Natural killer cell treated with Interleukin-12 subunit alpha and Interleukin-12 subunit beta and Interleukin-15 and Interleukin-18, amount 100 ng/mL, for 72 hours (primary cell): ENCODE measurements around the gene PNO1. TPM values are rescaled to one million over a fixed set of nuclear protein-coding genes. Genes with fewer than 3 reads are reported as not detected.

ENCODE experiments used
- ATAC-seq, 2 donors: fragments of 150-1000 bp; cut with Tn5 transposase in 1 of 2; sonication (Bioruptor Pico), chemical (Tn5 transposase) in 1 of 2; 2 replicates each; pipeline ENCODE4 v1.10.0; 2021
- DNase-seq: peaks from one replicate; pipeline ENCODE4 v3.0.0; 2022; ENCODE audit warnings: low spot score
- H3K27ac Mint-ChIP-seq, 2 donors: 1 replicate in 1 of 2; 2 replicates in 1 of 2; pipeline ENCODE4 v1.8.0; 2022; ENCODE audit warnings: mixed read lengths in 2 of 2, mild to moderate bottlenecking in 1 of 2, moderate library complexity in 1 of 2
- H3K27me3 Mint-ChIP-seq, 2 donors: 1 replicate in 1 of 2; 2 replicates in 1 of 2; pipeline ENCODE4 v1.8.0; 2022; ENCODE audit warnings: mixed read lengths in 2 of 2
- H3K36me3 Mint-ChIP-seq: one replicate; pipeline ENCODE4 v1.8.0; 2022; ENCODE audit warnings: mixed read lengths
- H3K4me1 Mint-ChIP-seq, 2 donors: 1 replicate in 1 of 2; 2 replicates in 1 of 2; pipeline ENCODE4 v1.8.0; 2022; ENCODE audit warnings: low read depth in 2 of 2, mixed read lengths in 2 of 2, mild to moderate bottlenecking in 1 of 2
- H3K4me3 Mint-ChIP-seq: one replicate; pipeline ENCODE4 v1.8.0; 2022; ENCODE audit warnings: mixed read lengths
- H3K9me3 Mint-ChIP-seq: 2 replicates; pipeline ENCODE4 v1.8.0; 2022; ENCODE audit warnings: mixed read lengths
- total RNA-seq, 2 donors: library from RNA; stranded (reverse); gene quantifications; one replicate each; pipeline ENCODE4 v1.2.3, GENCODE V29; 2022

PNO1 gene
- total RNA-seq, 2 donors from 2014 or later: 21.1 to 33.3 TPM

GRCh38 chr2:68134120-68134519, 23.6 kb upstream of the PNO1 start:
- Mint-ChIP-seq H3K36me3 (peaks cover 11% of the 10 kb centered on the region), H3K4me3 (no peak overlapping the region), H3K4me1 (peaks cover 0 to 5% of the 10 kb centered on the region in 2 donors), H3K27me3 (no peaks in the 10 kb centered on the region), H3K27ac (no peak overlapping the region), H3K9me3 (no peaks in the 10 kb centered on the region)
- DNase-seq (no peak), ATAC-seq (no peak)

GRCh38 chr2:68134554-68134953, 23.1 kb upstream of the PNO1 start:
- peaks cover 11% of the 10 kb centered on the region for H3K36me3 Mint-ChIP-seq

GRCh38 chr2:68135448-68136320, 22.0 kb upstream of the PNO1 start:
- DNase-seq (no peak), ATAC-seq (peak in 1 of 2 donors; percentile 24)
- Mint-ChIP-seq H3K9me3 (no peaks in the 10 kb centered on the region), H3K4me3 (no peak overlapping the region), H3K4me1 (peaks cover 0 to 5% of the 10 kb centered on the region in 2 donors), H3K27me3 (no peaks in the 10 kb centered on the region), H3K27ac (no peak overlapping the region), H3K36me3 (peaks cover 11% of the 10 kb centered on the region)

More at GRCh38 chr2:68134554-68134953, 23.1 kb upstream of the PNO1 start:
- no peak overlapping the region for H3K4me3 Mint-ChIP-seq
- H3K9me3 Mint-ChIP-seq: no peaks in the 10 kb centered on the region
- no peak for ATAC-seq
- no peaks in the 10 kb centered on the region for H3K27me3 Mint-ChIP-seq
- no peak for DNase-seq
- H3K27ac Mint-ChIP-seq: no peak overlapping the region
- H3K4me1 Mint-ChIP-seq: peaks cover 0 to 5% of the 10 kb centered on the region in 2 donors

- no peaks in the 10 kb centered on the region for H3K27me3 Mint-ChIP-seq
- H3K27ac Mint-ChIP-seq: no peak overlapping the region
- DNase-seq (no peak), ATAC-seq (no peak)
- no peaks in the 10 kb centered on the region for H3K36me3 Mint-ChIP-seq
- no peaks in the 10 kb centered on the region for H3K4me1 Mint-ChIP-seq
- no peaks in the 10 kb centered on the region for H3K9me3 Mint-ChIP-seq
- no peak overlapping the region for H3K4me3 Mint-ChIP-seq
Observed at GRCh38 chr2:68141875-68142274, 15.8 kb upstream of the PNO1 start.

- Mint-ChIP-seq H3K9me3 (no peaks in the 10 kb centered on the region), H3K4me3 (no peak overlapping the region), H3K36me3 (no peaks in the 10 kb centered on the region), H3K27ac (no peak overlapping the region), H3K4me1 (peaks cover 10 to 20% of the 10 kb centered on the region in 2 donors), H3K27me3 (no peaks in the 10 kb centered on the region)
- DNase-seq: no peak
- no peak for ATAC-seq
Observed at GRCh38 chr2:68151037-68151436, 6.7 kb upstream of the PNO1 start.

- no peaks in the 10 kb centered on the region for H3K27me3 Mint-ChIP-seq
- H3K27ac Mint-ChIP-seq: no peak overlapping the region
- peaks cover 19 to 33% of the 10 kb centered on the region in 2 donors for H3K4me1 Mint-ChIP-seq
Observed at GRCh38 chr2:68152681-68153347, 4.9 kb upstream of the PNO1 start.

GRCh38 chr2:68155618-68156017, 2.1 kb upstream of the PNO1 start:
- H3K27me3 Mint-ChIP-seq: no peaks in the 10 kb centered on the region
- H3K9me3 Mint-ChIP-seq: no peaks in the 10 kb centered on the region
- H3K36me3 Mint-ChIP-seq: peaks cover 15% of the 10 kb centered on the region
- ATAC-seq (no peak), DNase-seq (no peak)
- H3K27ac Mint-ChIP-seq: no peak overlapping the region
- H3K4me1 Mint-ChIP-seq: peaks cover 26 to 40% of the 10 kb centered on the region in 2 donors
- H3K4me3 Mint-ChIP-seq: no peak overlapping the region

More at GRCh38 chr2:68152681-68153347, 4.9 kb upstream of the PNO1 start:
- DNase-seq: no peak
- Mint-ChIP-seq H3K36me3 (peaks cover 2% of the 10 kb centered on the region), H3K4me3 (no peak overlapping the region), H3K9me3 (no peaks in the 10 kb centered on the region)
- ATAC-seq: no peak

GRCh38 chr2:68156419-68156818, 1.3 kb upstream of the PNO1 start:
- Mint-ChIP-seq H3K36me3 (peaks cover 23% of the 10 kb centered on the region), H3K27me3 (no peaks in the 10 kb centered on the region), H3K4me1 (peaks cover 21 to 39% of the 10 kb centered on the region in 2 donors), H3K4me3 (peak overlapping the region; percentile 100), H3K27ac (peak overlapping the region; percentile 97 to 100), H3K9me3 (no peaks in the 10 kb centered on the region)
- ATAC-seq (no peak), DNase-seq (no peak)

GRCh38 chr2:68157002-68157401, 686 bp upstream of the PNO1 start:
- H3K27ac Mint-ChIP-seq: peak overlapping the region; percentile 97 to 100
- H3K4me1 Mint-ChIP-seq: peaks cover 18 to 35% of the 10 kb centered on the region in 2 donors
- H3K27me3 Mint-ChIP-seq: no peaks in the 10 kb centered on the region
- ATAC-seq (peak; percentile 55), DNase-seq (no peak)
- H3K36me3 Mint-ChIP-seq: peaks cover 26% of the 10 kb centered on the region
- no peaks in the 10 kb centered on the region for H3K9me3 Mint-ChIP-seq
- peak overlapping the region; percentile 100 for H3K4me3 Mint-ChIP-seq

- Mint-ChIP-seq H3K27ac (peak overlapping the region; percentile 97 to 100), H3K36me3 (peaks cover 33% of the 10 kb centered on the region), H3K4me3 (peak overlapping the region; percentile 100), H3K27me3 (no peaks in the 10 kb centered on the region), H3K9me3 (no peaks in the 10 kb centered on the region), H3K4me1 (peaks cover 19 to 35% of the 10 kb centered on the region in 2 donors)
- DNase-seq (no peak), ATAC-seq (no peak)
Observed at GRCh38 chr2:68158134-68158447, 403 bp downstream of the PNO1 start.

- no peaks in the 10 kb centered on the region for H3K9me3 Mint-ChIP-seq
Observed at GRCh38 chr2:68163641-68164040, 6.0 kb downstream of the PNO1 start.

GRCh38 chr2:68167186-68167585, 9.5 kb downstream of the PNO1 start:
- ATAC-seq: no peak
- DNase-seq: no peak
- Mint-ChIP-seq H3K27ac (no peak overlapping the region), H3K4me1 (peaks cover 0 to 4% of the 10 kb centered on the region in 2 donors), H3K36me3 (peaks cover 10% of the 10 kb centered on the region), H3K27me3 (no peaks in the 10 kb centered on the region), H3K4me3 (no peak overlapping the region), H3K9me3 (no peaks in the 10 kb centered on the region)

More at GRCh38 chr2:68163641-68164040, 6.0 kb downstream of the PNO1 start:
- ATAC-seq (no peak), DNase-seq (no peak)
- Mint-ChIP-seq H3K27ac (no peak overlapping the region), H3K4me1 (peaks cover 11 to 14% of the 10 kb centered on the region in 2 donors), H3K27me3 (no peaks in the 10 kb centered on the region), H3K4me3 (no peak overlapping the region), H3K36me3 (peaks cover 30% of the 10 kb centered on the region)

- DNase-seq: no peak
- H3K27ac Mint-ChIP-seq: no peak overlapping the region
- H3K9me3 Mint-ChIP-seq: no peaks in the 10 kb centered on the region
- ATAC-seq: no peak
- peaks cover 5 to 8% of the 10 kb centered on the region in 2 donors for H3K4me1 Mint-ChIP-seq
- H3K27me3 Mint-ChIP-seq: no peaks in the 10 kb centered on the region
- no peak overlapping the region for H3K4me3 Mint-ChIP-seq
- peaks cover 11% of the 10 kb centered on the region for H3K36me3 Mint-ChIP-seq
Observed at GRCh38 chr2:68169308-68169707, 11.6 kb downstream of the PNO1 start.

- DNase-seq (no peak), ATAC-seq (no peak)
- H3K4me1 Mint-ChIP-seq: peaks cover 5 to 8% of the 10 kb centered on the region in 2 donors
- no peak overlapping the region for H3K27ac Mint-ChIP-seq
- peaks cover 7% of the 10 kb centered on the region for H3K36me3 Mint-ChIP-seq
- no peaks in the 10 kb centered on the region for H3K9me3 Mint-ChIP-seq
- no peak overlapping the region for H3K4me3 Mint-ChIP-seq
- H3K27me3 Mint-ChIP-seq: no peaks in the 10 kb centered on the region
Observed at GRCh38 chr2:68171146-68171545, 13.5 kb downstream of the PNO1 start.
